NOMO-1 treated with DMSO at 0.1 percent for 48 hours (cell line): ENCODE results near the gene GABPB2.
A peak's percentile ranks its signal among the peaks of the same experiment; 100 is the strongest.

Experiments
- DNase-seq: peaks from one replicate; lab custom pipeline; 2025; ENCODE audit not compliant: unreplicated experiment; lab: John Stamatoyannopoulos, UW

The GABPB2 gene

DNA sequence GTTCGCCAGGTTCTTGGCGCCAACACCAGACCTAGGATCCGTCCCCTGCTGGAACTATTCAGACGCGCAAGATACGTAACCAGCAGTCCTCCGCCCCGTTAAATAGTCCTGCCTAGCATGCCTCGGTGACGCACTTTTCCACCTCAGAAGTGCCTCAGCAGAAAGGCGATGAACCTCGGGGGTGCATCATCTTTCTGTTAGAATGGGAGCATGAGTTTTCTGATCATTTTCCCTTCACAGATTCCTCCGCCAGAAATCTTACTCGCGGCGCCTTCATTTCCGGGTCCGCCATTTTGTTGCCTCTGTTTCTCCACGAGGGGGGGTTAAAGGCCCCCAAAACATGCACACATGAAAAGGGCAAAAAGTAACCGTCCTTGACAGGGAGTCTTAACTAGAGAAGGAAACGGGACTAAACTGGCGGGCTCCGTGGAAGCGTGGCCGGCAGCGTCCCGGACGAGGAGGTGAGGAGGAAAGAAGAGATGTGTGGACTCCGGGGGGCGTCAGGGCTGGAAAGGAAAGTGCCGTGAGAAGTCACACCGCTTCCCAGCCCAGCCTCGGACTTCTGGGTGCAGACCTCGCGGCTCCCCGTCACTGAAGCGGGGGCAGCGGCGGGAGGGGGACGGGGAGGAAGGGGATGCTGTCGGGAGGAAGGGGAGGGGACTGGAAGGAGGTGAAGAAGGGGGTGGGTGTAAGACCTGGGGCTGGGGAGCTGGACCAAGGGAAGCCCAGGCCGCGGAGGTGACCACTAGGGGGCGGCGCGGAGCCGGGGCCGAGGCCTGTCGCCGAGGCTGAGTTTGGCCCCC, at the start of gene GABPB2:
TSS of gene GABPB2 (plus strand) at position 288 of the 803 bp plus-strand sequence. CDS start 17,429 bp downstream, outside the sequence.
- peak; percentile 89 for DNase-seq

DNA sequence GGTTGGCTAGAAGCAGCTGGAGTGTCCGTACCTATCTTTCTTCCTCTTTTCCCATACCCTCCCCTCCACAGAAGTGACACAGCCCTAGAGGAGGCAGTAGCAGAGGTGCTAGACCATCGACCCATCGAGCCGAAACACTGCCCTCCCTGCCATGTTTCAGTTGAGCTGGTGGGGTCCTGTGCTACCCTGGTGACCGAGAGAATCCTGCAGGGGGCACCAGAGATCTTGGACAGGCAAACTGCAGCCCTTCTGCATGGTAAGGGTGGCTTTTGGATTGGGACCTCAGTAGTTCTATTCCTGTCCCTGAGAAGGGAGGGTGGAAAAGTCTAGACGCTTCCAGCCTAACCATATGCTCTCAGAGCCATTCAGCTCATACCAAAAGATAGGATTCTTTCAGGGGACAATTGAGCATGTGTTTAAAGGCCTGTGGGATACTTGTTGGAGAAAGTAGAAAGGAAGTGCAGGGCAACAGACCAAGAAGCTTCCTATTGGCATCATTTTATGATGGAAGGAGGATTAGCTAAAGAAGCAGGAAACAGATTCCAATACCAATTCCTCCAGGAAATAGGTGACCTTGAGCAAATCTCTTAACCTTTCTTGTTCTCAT, 45.9 kb upstream of the GABPB2 start:
- DNase-seq = peak; percentile 63

- no peak for DNase-seq
Measured at GRCh38 chr1:151026460-151026859, 44.1 kb upstream of the GABPB2 start.

DNA sequence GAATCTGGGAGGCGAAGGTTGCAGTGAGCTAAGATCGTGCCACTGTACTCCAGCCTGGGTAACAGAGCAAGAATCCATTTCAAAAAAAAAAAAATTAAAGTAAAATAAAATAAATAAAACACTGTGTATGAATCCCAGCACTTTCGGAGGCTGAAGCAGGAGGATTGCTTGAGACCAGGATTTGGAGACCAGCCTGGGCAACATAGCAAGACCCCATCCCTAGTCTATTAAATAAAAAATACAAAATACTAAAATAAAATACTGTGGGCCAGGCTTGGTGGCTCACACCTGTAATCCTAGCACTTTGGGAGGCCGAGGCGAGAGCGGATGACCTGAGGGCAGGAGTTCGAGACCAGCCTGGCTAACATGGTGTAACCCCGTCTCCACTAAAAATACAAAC, 38.4 kb upstream of the GABPB2 start:
- DNase-seq = no peak

DNA sequence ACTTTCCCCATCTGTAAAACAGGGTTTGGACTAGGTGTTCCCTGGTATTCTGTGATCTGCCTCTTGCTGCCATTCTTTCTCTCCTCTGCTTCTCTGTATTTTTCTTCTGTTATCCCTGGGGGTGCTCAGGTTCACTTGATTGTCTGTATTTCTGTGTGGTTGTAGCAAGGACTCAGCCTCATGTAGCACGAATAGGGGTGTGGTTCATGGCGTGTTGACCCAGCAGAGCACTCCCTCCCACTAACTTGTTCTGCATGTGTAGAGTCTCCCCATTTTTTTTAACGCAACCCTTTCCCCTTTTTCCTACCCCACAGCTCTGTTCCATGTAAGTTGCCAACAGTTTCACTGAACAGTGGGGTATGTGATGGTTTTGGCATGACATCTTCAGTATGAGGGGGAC, 35.4 kb upstream of the GABPB2 start:
- no peak for DNase-seq

DNA sequence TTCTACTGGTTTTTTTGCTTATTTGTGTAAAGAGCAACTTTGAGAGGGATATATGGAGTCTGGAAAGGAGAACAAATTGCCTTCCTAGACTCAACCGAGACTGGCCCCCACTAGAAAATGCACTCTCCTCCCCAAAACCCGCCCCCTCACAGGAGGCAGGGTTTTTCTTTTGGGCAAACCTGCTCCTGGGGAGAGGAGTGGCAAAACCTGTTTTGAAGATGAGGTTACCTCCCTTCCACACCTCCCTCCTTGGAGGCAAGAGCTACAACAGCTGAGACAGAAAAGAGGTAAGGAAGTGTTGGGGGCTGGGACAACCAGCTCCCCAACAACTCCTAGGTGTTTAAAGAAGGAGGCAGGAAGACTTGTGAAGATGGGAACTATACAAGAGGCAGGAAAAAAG, 34.2 kb upstream of the GABPB2 start, which contains the start of gene BNIPL:
TSS of gene BNIPL (plus strand) at position 231 of the 400 bp plus-strand sequence. CDS start at position 371, 140 bp downstream.
- DNase-seq = no peak

- DNase-seq = no peak
Measured at GRCh38 chr1:151037032-151037431, 33.5 kb upstream of the GABPB2 start.

- DNase-seq = no peak
Measured at GRCh38 chr1:151039521-151039920, 31.0 kb upstream of the GABPB2 start.

DNA sequence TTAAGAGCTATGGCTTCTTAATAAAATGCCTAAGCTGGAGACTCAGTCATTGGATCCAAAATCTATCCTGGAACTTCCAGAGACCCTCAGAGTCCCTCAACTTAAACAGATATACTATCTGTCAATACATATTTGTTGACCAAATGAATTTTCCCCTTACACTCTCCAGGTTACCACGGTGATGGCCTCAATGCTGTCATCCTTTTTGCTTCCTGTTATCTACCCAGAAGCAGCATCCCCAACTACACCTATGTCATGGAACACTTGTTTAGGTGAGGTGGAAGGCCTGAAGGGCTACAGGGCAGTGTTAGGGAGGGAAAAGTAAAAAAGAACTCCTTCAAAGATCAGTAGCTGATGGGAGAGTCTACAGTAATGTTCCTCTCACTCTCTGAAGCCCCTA, 27.4 kb upstream of the GABPB2 start:
- DNase-seq = no peak

GRCh38 chr1:151047591-151047924, 23.0 kb upstream of the GABPB2 start, which contains the start of gene C1orf56:
Gene C1orf56 (plus strand): TSS chr1:151047751. CDS start chr1:151047848, 97 bp downstream.
- DNase-seq = no peak

DNA sequence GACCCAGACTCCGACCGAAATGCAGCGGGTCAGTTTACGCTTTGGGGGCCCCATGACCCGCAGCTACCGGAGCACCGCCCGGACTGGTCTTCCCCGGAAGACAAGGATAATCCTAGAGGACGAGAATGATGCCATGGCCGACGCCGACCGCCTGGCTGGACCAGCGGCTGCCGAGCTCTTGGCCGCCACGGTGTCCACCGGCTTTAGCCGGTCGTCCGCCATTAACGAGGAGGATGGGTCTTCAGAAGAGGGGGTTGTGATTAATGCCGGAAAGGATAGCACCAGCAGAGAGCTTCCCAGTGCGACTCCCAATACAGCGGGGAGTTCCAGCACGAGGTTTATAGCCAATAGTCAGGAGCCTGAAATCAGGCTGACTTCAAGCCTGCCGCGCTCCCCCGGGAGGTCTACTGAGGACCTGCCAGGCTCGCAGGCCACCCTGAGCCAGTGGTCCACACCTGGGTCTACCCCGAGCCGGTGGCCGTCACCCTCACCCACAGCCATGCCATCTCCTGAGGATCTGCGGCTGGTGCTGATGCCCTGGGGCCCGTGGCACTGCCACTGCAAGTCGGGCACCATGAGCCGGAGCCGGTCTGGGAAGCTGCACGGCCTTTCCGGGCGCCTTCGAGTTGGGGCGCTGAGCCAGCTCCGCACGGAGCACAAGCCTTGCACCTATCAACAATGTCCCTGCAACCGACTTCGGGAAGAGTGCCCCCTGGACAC, 22.5 kb upstream of the GABPB2 start:
- peak; percentile 40 for DNase-seq

- no peak for DNase-seq
Measured at GRCh38 chr1:151048645-151049032, 21.9 kb upstream of the GABPB2 start.

- no peak for DNase-seq
Measured at GRCh38 chr1:151049458-151049857, 21.1 kb upstream of the GABPB2 start.

GRCh38 chr1:151050051-151050688, 20.4 kb upstream of the GABPB2 start:
- DNase-seq = no peak

DNA sequence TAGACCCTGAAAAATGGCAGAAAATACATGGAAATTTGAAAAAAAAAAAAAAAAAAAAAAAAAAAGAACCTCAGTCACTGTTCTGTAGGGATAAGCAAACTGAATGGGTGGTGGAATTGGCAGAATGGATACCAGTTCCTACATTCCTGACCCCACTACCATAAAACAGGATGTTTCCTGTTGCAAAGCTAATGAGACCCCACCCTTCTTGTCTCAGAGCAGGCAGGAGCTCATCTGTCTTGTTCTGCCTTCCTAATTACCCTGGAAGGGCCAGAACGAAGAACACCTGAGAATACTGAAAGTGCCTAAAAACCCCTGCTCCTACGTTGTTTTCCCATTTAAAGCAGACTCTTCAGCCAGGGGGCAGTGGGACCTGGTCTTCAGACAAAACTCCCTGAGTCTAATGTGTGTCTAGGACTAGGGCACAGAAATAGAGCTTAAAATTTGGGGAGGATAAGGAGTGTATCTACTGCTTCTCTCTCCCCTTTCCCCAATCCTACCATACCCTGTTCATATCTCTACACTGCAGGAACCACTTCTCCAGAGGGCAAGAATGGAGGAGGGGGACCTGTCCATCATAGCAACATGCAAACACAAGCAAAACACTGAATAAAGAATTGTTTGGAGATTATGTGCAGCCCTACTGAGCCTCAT, 19.1 kb upstream of the GABPB2 start:
- DNase-seq = no peak

GRCh38 chr1:151054971-151055547, 15.5 kb upstream of the GABPB2 start:
- DNase-seq = no peak

- DNase-seq = no peak
Measured at GRCh38 chr1:151055581-151055980, 15.0 kb upstream of the GABPB2 start.

DNA sequence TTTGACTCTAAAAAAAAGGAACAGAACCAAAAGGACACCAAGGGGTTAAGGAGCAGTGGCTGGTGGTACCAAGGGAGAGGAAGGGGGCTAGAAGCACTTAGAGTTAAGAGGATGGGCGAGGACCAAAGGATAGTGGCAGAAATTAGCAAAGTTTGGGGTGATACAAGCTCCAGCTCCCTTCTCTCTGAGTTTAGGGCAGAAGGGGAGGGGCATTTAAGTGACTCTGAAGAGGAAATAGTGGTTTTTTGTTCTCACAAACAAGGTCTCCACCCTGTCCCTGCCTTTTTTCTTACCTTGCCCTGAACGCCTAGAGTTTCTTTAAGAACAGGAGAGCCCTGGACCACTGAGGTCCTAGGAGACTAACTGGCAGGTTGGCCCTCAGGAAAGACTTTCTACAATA, 14.4 kb upstream of the GABPB2 start:
- peak; percentile 29 for DNase-seq

DNA sequence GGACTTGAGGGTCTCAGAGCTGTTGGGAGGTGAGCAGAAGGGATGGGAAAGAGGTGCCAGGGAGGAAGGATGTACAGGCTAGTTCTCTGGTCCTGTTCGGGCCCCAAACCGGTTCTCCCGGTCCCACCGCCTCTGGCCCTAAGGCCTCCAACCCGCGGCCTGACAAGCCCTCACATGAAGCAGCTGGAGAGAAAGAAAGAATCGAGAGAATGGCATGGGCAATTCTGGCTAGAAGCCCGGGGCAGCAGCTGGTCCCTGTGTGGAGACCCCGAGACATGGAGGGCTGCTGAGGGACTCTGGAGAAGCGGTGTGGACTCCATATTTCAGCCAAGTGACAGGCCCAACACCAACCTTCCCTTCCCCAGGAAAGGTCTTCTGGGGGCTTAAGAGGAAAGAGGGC, 11.9 kb upstream of the GABPB2 start:
- DNase-seq = no peak
